ENCODE results near the gene LINGO4.

Gene LINGO4

DNA sequence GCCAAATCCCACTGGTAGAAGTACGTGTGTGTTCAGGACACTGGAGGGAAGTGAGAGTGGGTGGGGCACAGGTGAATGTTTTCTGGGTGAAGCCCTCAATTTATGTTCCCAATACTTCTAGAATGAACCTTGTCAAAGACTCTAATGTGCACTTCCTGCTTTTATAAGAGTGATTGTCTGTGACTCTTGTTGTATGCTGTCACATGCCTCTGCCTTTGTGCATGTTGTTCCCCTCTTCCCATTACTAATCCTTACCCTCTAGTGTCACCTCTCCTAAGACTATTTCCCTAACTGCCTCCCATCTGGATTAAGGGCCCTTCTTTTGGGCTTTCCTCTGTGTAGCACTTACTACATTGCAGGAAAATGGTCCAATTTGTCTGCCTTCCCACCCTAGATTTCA, 2.5 kb upstream of the LINGO4 start:
- Histone ChIP-seq H3K27ac (no peak overlapping the region), H4K20me1 (ENCODE audit: insufficient read depth) (no peaks in the 10 kb centered on the region), H3K36me3 (ENCODE audit: insufficient read depth) (no peaks in the 10 kb centered on the region), H3K4me2 (no peak overlapping the region), H3K4me3 (IDR thresholded peaks at IDR 0.05; ENCODE audit: insufficient read depth, low read depth, low read length) (no peak overlapping the region), H3K4me1 (ENCODE audit: low read depth, poor library complexity, severe bottlenecking) (no peaks in the 10 kb centered on the region), H2AFZ (ENCODE audit: low read depth) (no peak overlapping the region), H3K27me3 (ENCODE audit: insufficient read depth, low read depth) (peaks cover 30% of the 10 kb centered on the region; the same call in 1 of the 2 replicates), H3K9ac (no peak overlapping the region), H3K79me2 (ENCODE audit: insufficient read depth, low read depth) (no peaks in the 10 kb centered on the region)
- TF ChIP-seq, protein P1, sequence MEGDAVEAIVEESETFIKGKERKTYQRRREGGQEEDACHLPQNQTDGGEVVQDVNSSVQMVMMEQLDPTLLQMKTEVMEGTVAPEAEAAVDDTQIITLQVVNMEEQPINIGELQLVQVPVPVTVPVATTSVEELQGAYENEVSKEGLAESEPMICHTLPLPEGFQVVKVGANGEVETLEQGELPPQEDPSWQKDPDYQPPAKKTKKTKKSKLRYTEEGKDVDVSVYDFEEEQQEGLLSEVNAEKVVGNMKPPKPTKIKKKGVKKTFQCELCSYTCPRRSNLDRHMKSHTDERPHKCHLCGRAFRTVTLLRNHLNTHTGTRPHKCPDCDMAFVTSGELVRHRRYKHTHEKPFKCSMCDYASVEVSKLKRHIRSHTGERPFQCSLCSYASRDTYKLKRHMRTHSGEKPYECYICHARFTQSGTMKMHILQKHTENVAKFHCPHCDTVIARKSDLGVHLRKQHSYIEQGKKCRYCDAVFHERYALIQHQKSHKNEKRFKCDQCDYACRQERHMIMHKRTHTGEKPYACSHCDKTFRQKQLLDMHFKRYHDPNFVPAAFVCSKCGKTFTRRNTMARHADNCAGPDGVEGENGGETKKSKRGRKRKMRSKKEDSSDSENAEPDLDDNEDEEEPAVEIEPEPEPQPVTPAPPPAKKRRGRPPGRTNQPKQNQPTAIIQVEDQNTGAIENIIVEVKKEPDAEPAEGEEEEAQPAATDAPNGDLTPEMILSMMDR (conservative IDR thresholded peaks at IDR 0.05; ENCODE audit: low read depth, low read length): no peak

DNA sequence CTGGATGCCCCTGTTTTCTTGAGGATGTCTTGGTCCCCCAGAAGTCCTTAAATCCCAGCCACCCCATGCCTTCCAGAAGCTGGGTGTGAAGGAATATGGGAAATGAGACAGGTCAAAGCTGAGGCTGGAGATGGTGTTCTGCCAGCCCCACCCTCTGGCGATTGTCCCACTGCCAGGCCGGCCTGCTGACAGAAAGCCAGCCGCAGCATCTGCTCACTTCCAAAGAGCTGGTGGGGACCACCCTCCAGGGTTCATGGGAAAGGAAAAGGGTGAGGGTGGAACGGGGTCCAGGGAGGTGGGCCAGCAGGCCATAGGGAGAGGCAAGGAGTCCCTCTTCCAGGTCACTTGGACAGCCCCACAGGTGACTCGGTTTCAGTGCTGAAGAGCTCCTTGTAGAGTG, 1.9 kb upstream of the LINGO4 start:
- Histone ChIP-seq H4K20me1 (ENCODE audit: insufficient read depth) (no peaks in the 10 kb centered on the region), H3K4me1 (ENCODE audit: low read depth, poor library complexity, severe bottlenecking) (no peaks in the 10 kb centered on the region), H3K9ac (no peak overlapping the region), H3K79me2 (ENCODE audit: insufficient read depth, low read depth) (no peaks in the 10 kb centered on the region), H3K36me3 (ENCODE audit: insufficient read depth) (no peaks in the 10 kb centered on the region), H3K27ac (no peak overlapping the region), H3K4me2 (no peak overlapping the region), H3K4me3 (IDR thresholded peaks at IDR 0.05; ENCODE audit: insufficient read depth, low read depth, low read length) (no peak overlapping the region), H3K27me3 (ENCODE audit: insufficient read depth, low read depth) (peaks cover 30% of the 10 kb centered on the region; the same call in 1 of the 2 replicates), H2AFZ (ENCODE audit: low read depth) (no peak overlapping the region)
- TF ChIP-seq, protein P1 (conservative IDR thresholded peaks at IDR 0.05; ENCODE audit: low read depth, low read length): no peak

- no peak overlapping the region for H3K9ac ChIP-seq
These were observed 951 bp upstream of the LINGO4 start for GRCh38 chr1:151806170-151806569.

DNA sequence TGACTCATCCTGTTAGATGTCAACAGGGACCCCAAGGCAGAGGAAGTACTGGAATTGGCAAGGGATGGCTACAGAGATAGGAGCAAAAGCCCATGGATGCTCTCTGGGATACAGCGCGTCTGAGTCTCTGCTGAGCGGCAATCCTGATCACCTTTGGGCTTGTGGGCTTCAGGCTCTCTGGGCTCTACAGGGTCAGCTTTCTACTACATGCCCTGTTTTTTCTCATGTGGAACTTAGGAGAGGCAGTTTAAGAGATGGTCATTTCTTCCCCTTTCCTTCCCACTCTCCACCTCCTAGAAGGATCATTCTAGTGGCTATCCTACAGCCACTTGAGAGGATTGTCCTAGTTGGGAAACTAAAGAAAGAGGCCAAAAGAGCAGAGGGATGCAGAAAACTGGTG, 1.3 kb downstream of the LINGO4 start:
- no peak overlapping the region for H3K27ac ChIP-seq
- H4K20me1 ChIP-seq (ENCODE audit: insufficient read depth): no peaks in the 10 kb centered on the region
- no peaks in the 10 kb centered on the region for H3K36me3 ChIP-seq (ENCODE audit: insufficient read depth)
- no peaks in the 10 kb centered on the region for H3K4me1 ChIP-seq (ENCODE audit: low read depth, poor library complexity, severe bottlenecking)
- no peak overlapping the region for H2AFZ ChIP-seq (ENCODE audit: low read depth)
- no peaks in the 10 kb centered on the region for H3K79me2 ChIP-seq (ENCODE audit: insufficient read depth, low read depth)
- no peak overlapping the region for H3K4me2 ChIP-seq
- TF ChIP-seq, protein P1 (conservative IDR thresholded peaks at IDR 0.05; ENCODE audit: low read depth, low read length): no peak
- H3K9ac ChIP-seq: no peak overlapping the region
- no peak overlapping the region for H3K4me3 ChIP-seq (IDR thresholded peaks at IDR 0.05; ENCODE audit: insufficient read depth, low read depth, low read length)
- H3K27me3 ChIP-seq (ENCODE audit: insufficient read depth, low read depth): peaks cover 30% of the 10 kb centered on the region; the same call in 1 of the 2 replicates

More at GRCh38 chr1:151806170-151806569, 951 bp upstream of the LINGO4 start:
- H2AFZ ChIP-seq (ENCODE audit: low read depth): no peak overlapping the region
- no peak overlapping the region for H3K4me3 ChIP-seq (IDR thresholded peaks at IDR 0.05; ENCODE audit: insufficient read depth, low read depth, low read length)
- H3K4me2 ChIP-seq: no peak overlapping the region
- no peak overlapping the region for H3K27ac ChIP-seq
- no peaks in the 10 kb centered on the region for H4K20me1 ChIP-seq (ENCODE audit: insufficient read depth)
- peaks cover 30% of the 10 kb centered on the region; the same call in 1 of the 2 replicates for H3K27me3 ChIP-seq (ENCODE audit: insufficient read depth, low read depth)
- H3K36me3 ChIP-seq (ENCODE audit: insufficient read depth): no peaks in the 10 kb centered on the region
- no peaks in the 10 kb centered on the region for H3K4me1 ChIP-seq (ENCODE audit: low read depth, poor library complexity, severe bottlenecking)
- TF ChIP-seq, protein P1 (conservative IDR thresholded peaks at IDR 0.05; ENCODE audit: low read depth, low read length): no peak
- no peaks in the 10 kb centered on the region for H3K79me2 ChIP-seq (ENCODE audit: insufficient read depth, low read depth)

All from KMS-11 (cell line).